SH-SY5Y (cell line): ENCODE data around the gene PHC2.

Experiments used
- GATA2 ChIP-seq: IDR thresholded peaks from 2 replicates; pipeline ENCODE4 v1.6.1; 2011; ENCODE audit warnings: mild to moderate bottlenecking, low read depth, low read length
- GATA3 ChIP-seq: IDR thresholded peaks from 2 replicates; pipeline ENCODE4 v1.6.1; 2011; ENCODE audit warnings: low read depth, mild to moderate bottlenecking, low read length, moderate library complexity

The PHC2 gene

GRCh38 chr1:33462405-33463164 is 31.7 kb upstream of the PHC2 start:
- TF ChIP-seq GATA3 (no peak), GATA2 (no peak)

GRCh38 chr1:33460947-33461629 is 30.2 kb upstream of the PHC2 start:
- TF ChIP-seq GATA3, result no peak

- no peak for TF ChIP-seq GATA2
- no peak for TF ChIP-seq GATA3
Measured at GRCh38 chr1:33460144-33460543, 29.2 kb upstream of the PHC2 start.

GRCh38 chr1:33459691-33460090 is 28.8 kb upstream of the PHC2 start:
- TF ChIP-seq GATA3 (no peak), GATA2 (no peak)

GRCh38 chr1:33456502-33456886 is 25.6 kb upstream of the PHC2 start:
- no peak for TF ChIP-seq GATA2
- no peak for TF ChIP-seq GATA3

- TF ChIP-seq GATA2 (no peak), GATA3 (no peak)
Measured at GRCh38 chr1:33455539-33456501, 24.9 kb upstream of the PHC2 start.

- no peak for TF ChIP-seq GATA2
- TF ChIP-seq GATA3, result no peak
Measured at GRCh38 chr1:33454646-33455282, 23.9 kb upstream of the PHC2 start.

- no peak for TF ChIP-seq GATA3
- no peak for TF ChIP-seq GATA2
Measured at GRCh38 chr1:33446590-33446989, 15.7 kb upstream of the PHC2 start.

- TF ChIP-seq GATA2, result no peak
- no peak for TF ChIP-seq GATA3
Measured at GRCh38 chr1:33445108-33445507, 14.2 kb upstream of the PHC2 start.

- TF ChIP-seq GATA3, result no peak
- no peak for TF ChIP-seq GATA2
Measured at GRCh38 chr1:33443705-33444180, 12.8 kb upstream of the PHC2 start.

- TF ChIP-seq GATA2 (no peak), GATA3 (no peak)
Measured at GRCh38 chr1:33443080-33443704, 12.3 kb upstream of the PHC2 start.

- TF ChIP-seq GATA2, result no peak
- no peak for TF ChIP-seq GATA3
Measured at GRCh38 chr1:33442141-33442540, 11.2 kb upstream of the PHC2 start.

- TF ChIP-seq GATA3, result no peak
- TF ChIP-seq GATA2, result no peak
Measured at GRCh38 chr1:33441088-33441745, 10.3 kb upstream of the PHC2 start.
